Transverse colon (tissue), 4 donors: Measurements from ENCODE around the gene CCDC51. TPM values are rescaled to one million over a fixed set of nuclear protein-coding genes. Genes with fewer than 3 reads are reported as not detected.

Experiments
- DNase-seq: peaks from one replicate; pipeline ENCODE4 v3.0.0-alpha.2; 2019
- H3K27ac ChIP-seq, 4 donors: fragments of 200-600 bp; sonication (generic); 2 replicates each; pipeline ENCODE4 v1.5.1; 2016 to 2018; ENCODE audit warnings: inconsistent platforms in 4 of 4
- H3K27me3 ChIP-seq: fragments of 200-600 bp; sonication (generic); 2 replicates; pipeline ENCODE4 v1.5.1; 2017; ENCODE audit warnings: inconsistent platforms
- H3K36me3 ChIP-seq, 4 donors: fragments of 200-600 bp; sonication (generic); 2 replicates each; pipeline ENCODE4 v1.5.1; 2017 to 2019; ENCODE audit warnings: inconsistent platforms in 4 of 4
- H3K4me1 ChIP-seq, 4 donors: fragments of 200-600 bp; sonication (generic); 2 replicates each; pipeline ENCODE4 v1.5.1; 2017 to 2020; ENCODE audit warnings: inconsistent platforms in 4 of 4
- H3K4me3 ChIP-seq, 4 donors: fragments of 200-600 bp; sonication (generic); 1 replicate in 1 of 4; 2 replicates in 3 of 4; pipeline versions ENCODE4 v1.5.1 to v1.6.1; 2017 to 2019; ENCODE audit warnings: inconsistent platforms in 4 of 4
- H3K9me3 ChIP-seq, 2 donors: fragments of 200-600 bp; sonication (generic); 2 replicates each; pipeline ENCODE4 v1.5.1; 2017 to 2019; ENCODE audit warnings: inconsistent platforms in 2 of 2
- CTCF ChIP-seq, 5 experiments: fragments of 200-600 bp in 3 of 5; fragments of 450-650 bp in 2 of 5; sonication (generic) in 3 of 5; IDR thresholded peaks; 1 replicate in 2 of 5; 2 replicates in 3 of 5; pipeline ENCODE4 v1.5.1; 2016 to 2017; ENCODE audit warnings: antibody characterized with exemption in 5 of 5, inconsistent platforms in 3 of 5, mild to moderate bottlenecking in 2 of 5, moderate library complexity in 1 of 5
- EP300 ChIP-seq: sonication (generic); formaldehyde crosslinking; IDR thresholded peaks from one replicate; pipeline ENCODE4 v1.6.1; 2017; ENCODE audit warnings: antibody characterized with exemption, low read depth
- POLR2A ChIP-seq: fragments of 450-650 bp; IDR thresholded peaks from one replicate; pipeline ENCODE4 v1.6.1; 2016; ENCODE audit warnings: antibody characterized with exemption, mild to moderate bottlenecking, moderate library complexity
- POLR2AphosphoS5 ChIP-seq, 3 donors: sonication (generic); formaldehyde crosslinking; IDR thresholded peaks; one replicate each; pipeline ENCODE4 v1.6.1; 2016; ENCODE audit warnings: antibody characterized with exemption in 3 of 3
- WGBS, 2 donors: methylation state at CpG; one replicate each; pipeline ENCODE4 v1.1.5; 2018; ENCODE audit warnings: low coverage in 1 of 2; 5-methylcytosine and 5-hydroxymethylcytosine counted together
- in situ Hi-C, 4 donors: fragments of 200-750 bp; cut with MboI; loops; one replicate each; pipeline versions ENCODE4 v1.15.0 to v1.15.1; 2017; ENCODE audit warnings: low sequenced_read_pairs in 3 of 4, low pct_ligation_motif_present in 1 of 4, low pct_unique_long_range_greater_than_20kb in 1 of 4
- intact Hi-C: fragments of 100-400 bp; cut with DNase I; formaldehyde crosslinking; loops from one replicate; pipeline ENCODE4 v1.15.1; 2023; ENCODE audit warnings: low total_unique reads
- total RNA-seq, 4 donors: library from RNA; depleted of rRNA; stranded (reverse); fragments of >200 nt; gene quantifications; one replicate each; pipeline ENCODE4 v1.1.0, GENCODE V29; 2016

CCDC51 gene
- total RNA-seq, 4 donors from 2014 or later, result 2.8 to 14.1 (median 8.2) TPM

GRCh38 chr3:48422272-48422671, 17.6 kb downstream of the CCDC51 start:
- Histone ChIP-seq H3K4me3 (no peak overlapping the region), H3K27me3 (no peaks in the 10 kb centered on the region), H3K9me3 (no peaks in the 10 kb centered on the region), H3K36me3 (no peaks in the 10 kb centered on the region), H3K27ac (no peak overlapping the region), H3K4me1 (peaks cover 22 to 26% (median 23%) of the 10 kb centered on the region in 4 donors)
- in situ Hi-C loops (no loop called here), intact Hi-C loops (no loop called here)
- TF ChIP-seq POLR2AphosphoS5 (IDR thresholded peaks at IDR 0.05), result no peak
- no peak for TF ChIP-seq EP300
- no peak for TF ChIP-seq CTCF (IDR thresholded peaks at IDR 0.05)
- no peak for TF ChIP-seq POLR2A
- WGBS, 2 donors, result 87% methylated on average over 2 of the region's 3 CpGs; no CpG with 5 or more reads in 1 of the 2 donors
- DNase-seq, result no peak

- H3K4me1 ChIP-seq, result peaks cover 6 to 9% (median 8%) of the 10 kb centered on the region in 4 donors
- H3K4me3 ChIP-seq, result no peak overlapping the region
- no peaks in the 10 kb centered on the region for H3K36me3 ChIP-seq
- no peak for DNase-seq
- intact Hi-C loops (no loop called here), in situ Hi-C loops (no loop called here)
- WGBS, 2 donors, result 87 to 90% methylated on average over 2 to 14 of the region's 14 CpGs
- no peaks in the 10 kb centered on the region for H3K9me3 ChIP-seq
- no peaks in the 10 kb centered on the region for H3K27me3 ChIP-seq
- H3K27ac ChIP-seq, result no peak overlapping the region
- TF ChIP-seq EP300, result no peak
- no peak for TF ChIP-seq POLR2AphosphoS5 (IDR thresholded peaks at IDR 0.05)
- no peak for TF ChIP-seq CTCF (IDR thresholded peaks at IDR 0.05)
- TF ChIP-seq POLR2A, result no peak
Measured at GRCh38 chr3:48420561-48420960, 19.4 kb downstream of the CCDC51 start.

DNA sequence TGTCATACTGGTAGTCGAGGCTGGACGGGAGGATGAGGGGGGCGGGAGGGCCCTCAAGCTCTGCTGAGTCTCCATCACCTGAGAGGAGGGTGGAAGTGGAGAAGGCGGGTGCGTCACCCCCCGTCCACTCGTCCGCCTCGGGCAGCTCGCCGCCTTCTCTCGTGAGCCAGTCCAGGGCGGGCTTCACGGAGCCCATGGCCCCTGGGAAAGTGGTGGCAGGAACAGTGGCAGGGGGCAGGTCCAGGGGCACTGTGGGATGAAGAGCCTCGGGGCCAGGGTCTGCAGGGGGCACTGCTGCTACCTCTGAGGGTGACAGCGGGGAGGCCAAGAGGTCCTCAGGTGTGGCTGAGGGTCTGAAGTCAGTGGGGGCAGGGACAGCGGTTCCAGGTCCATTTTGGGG, 20.3 kb downstream of the CCDC51 start:
- Histone ChIP-seq H3K36me3 (peaks cover 0 to 6% (median 0%) of the 10 kb centered on the region in 4 donors), H3K27me3 (no peaks in the 10 kb centered on the region), H3K9me3 (no peaks in the 10 kb centered on the region), H3K4me1 (peaks cover 0 to 2% (median 0%) of the 10 kb centered on the region in 4 donors), H3K27ac (no peak overlapping the region), H3K4me3 (no peak overlapping the region)
- intact Hi-C loops (no loop called here), in situ Hi-C loops (no loop called here)
- WGBS, 2 donors, result 87% methylated on average over 17 of the region's 17 CpGs; no CpG with 5 or more reads in 1 of the 2 donors
- DNase-seq, result no peak
- TF ChIP-seq POLR2A (no peak), POLR2AphosphoS5 (IDR thresholded peaks at IDR 0.05) (no peak), CTCF (IDR thresholded peaks at IDR 0.05) (no peak), EP300 (no peak)

DNA sequence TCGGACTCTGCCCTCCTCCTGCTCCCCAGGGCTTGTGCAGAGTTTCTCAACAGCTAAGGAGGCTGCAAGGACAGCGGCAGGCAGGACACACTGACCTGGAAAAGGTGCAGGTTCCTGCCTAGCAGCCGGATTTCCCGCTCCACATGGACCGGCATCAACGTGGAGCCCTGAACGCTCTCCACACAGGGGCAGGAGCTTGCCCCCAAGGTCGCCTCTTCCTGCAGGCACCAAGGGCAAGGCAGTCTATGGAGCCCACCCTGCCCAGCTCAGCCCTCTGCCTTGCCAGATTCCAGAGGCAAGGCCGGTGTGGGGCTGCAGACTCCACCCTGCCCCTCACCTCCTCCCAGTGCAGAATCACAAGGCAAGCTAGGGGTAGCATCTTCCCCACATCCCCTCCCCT, 20.8 kb downstream of the CCDC51 start:
- no peak overlapping the region for H3K4me3 ChIP-seq
- peaks cover 0 to 4% (median 0%) of the 10 kb centered on the region in 4 donors for H3K4me1 ChIP-seq
- H3K27ac ChIP-seq, result no peak overlapping the region
- in situ Hi-C loops (no loop called here), intact Hi-C loops (no loop called here)
- TF ChIP-seq POLR2AphosphoS5 (IDR thresholded peaks at IDR 0.05), result no peak
- no peak for TF ChIP-seq CTCF (IDR thresholded peaks at IDR 0.05)
- no peak for TF ChIP-seq EP300
- TF ChIP-seq POLR2A, result no peak
- WGBS, 2 donors, result 84% methylated on average over 7 of the region's 9 CpGs; no CpG with 5 or more reads in 1 of the 2 donors
- no peaks in the 10 kb centered on the region for H3K27me3 ChIP-seq
- H3K9me3 ChIP-seq, result no peaks in the 10 kb centered on the region
- peaks cover 0 to 8% (median 0%) of the 10 kb centered on the region in 4 donors for H3K36me3 ChIP-seq
- DNase-seq, result no peak
